ENCODE measurements around the gene KRT33A.

Gene KRT33A

DNA sequence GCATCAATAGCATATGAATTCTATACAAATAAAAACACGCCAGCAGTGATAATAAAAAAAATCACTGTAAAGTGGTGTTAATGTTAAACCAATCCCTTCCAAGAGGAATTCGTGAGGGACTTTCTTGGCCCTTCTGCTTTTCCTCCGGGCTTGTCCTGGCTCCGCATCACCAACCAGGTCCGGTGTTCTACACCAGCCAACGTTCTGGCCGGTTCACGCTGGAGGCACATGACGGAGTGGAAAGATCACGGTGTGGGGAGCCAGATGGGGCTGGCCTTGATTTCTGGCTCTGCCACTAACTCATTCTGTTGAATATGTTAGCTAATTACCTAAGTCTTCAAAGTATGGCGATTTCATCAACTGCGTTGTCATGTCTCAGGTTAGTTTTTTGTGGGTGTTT is 46.5 kb downstream of the KRT33A start:
- DNase-seq = no peak

- DNase-seq = no peak
Observed at GRCh38 chr17:41302981-41303380, 47.6 kb downstream of the KRT33A start.

DNA sequence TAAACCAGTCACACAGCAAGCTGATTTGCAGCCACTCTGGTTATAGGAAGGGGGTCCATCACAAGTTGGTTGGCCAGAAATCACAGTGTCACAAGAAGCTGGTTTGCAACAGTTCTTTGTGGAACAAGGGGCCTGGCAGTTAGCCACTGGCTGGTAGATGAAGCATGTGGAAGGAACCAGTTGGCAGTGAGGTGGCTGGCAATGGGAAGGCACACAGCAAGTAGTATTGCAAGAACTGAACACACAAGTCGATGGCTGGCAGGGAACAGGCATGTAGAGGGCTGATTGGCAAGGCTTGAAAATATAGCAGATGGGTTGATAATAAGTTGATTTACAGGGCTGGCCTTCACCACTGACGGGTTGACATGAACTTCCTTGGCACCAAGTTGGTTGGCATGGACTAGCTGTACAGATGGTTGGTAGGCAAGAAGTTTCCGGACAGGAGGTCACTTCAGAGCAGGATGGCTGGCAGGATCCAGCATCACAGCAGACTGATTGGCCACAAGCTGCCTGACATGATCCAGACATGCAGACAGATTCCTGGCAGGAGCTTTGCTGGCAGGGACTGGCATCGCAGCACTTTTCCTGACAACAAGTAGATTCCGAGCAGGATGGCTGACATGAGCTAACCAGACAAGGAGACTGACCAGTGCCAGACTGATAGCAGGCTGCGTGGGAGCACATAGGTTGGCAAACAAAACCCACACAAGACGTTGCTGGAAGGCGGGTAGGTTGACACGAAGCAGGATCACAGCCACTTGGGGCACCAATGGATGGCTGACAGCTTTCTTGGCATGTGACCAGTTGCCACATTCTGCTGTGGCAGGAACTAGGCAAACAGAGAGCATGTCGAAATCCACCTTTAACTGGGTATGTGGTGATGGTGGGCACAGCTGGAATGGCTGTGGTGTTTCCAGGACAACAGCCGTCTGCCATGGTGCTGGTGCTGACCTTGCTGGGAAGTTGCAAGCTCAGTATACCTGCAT is 48.4 kb downstream of the KRT33A start, which contains the start of gene KRTAP29-1:
KRTAP29-1 (minus strand) TSS at position 936 of the 986 bp plus-strand sequence; CDS start at position 936, 0 bp downstream.
- peak in 4 of 58 donors; percentile 3 to 32 (median 8) for DNase-seq

- DNase-seq = no peak
Observed at GRCh38 chr17:41301204-41301790, 49.3 kb downstream of the KRT33A start.

GRCh38 chr17:41298458-41299135 is 52.0 kb downstream of the KRT33A start:
- DNase-seq = no peak

DNA sequence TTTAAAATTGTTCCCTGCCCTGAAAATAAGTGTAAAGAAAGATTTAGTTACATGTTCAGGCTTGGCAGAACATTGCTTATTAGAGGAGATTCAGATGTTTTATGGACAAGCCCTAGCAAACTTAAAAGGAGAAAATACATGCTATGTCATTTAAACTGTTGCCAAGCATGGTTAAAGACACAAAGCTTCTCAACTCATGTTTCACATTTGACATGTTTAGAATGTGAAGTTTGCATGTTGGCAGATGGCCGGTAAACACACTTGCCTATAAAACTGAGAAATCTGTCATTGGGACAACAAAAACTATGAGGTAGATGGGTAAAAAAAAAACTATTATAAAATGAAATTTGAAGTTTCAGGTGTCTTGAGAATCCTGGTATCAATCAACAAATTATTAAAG is 53.8 kb downstream of the KRT33A start:
- no peak for DNase-seq
